Thymus (tissue), 11 donors: ENCODE measurements around the gene POLRMT. TPM values are rescaled to one million over a fixed set of nuclear protein-coding genes. Genes with fewer than 3 reads are reported as not detected.

Source experiments
- DNase-seq, 9 donors: peaks; one replicate each; pipeline ENCODE4 v3.0.0-alpha.2; 2013; ENCODE audit warnings: low spot score in 9 of 9, low read depth in 6 of 9, missing footprints in 1 of 9
- H3K27ac ChIP-seq, 2 donors: one replicate each; pipeline ENCODE4 v1.5.1; 2013; ENCODE audit warnings: control low read depth in 1 of 2, low read depth in 1 of 2, low read length in 1 of 2, mild to moderate bottlenecking in 1 of 2, moderate library complexity in 1 of 2
- H3K27me3 ChIP-seq, 2 donors: one replicate each; pipeline ENCODE4 v1.5.1; 2013; ENCODE audit warnings: low read length in 1 of 2; ENCODE audit not compliant: control insufficient read depth in 2 of 2, insufficient read depth in 1 of 2
- H3K36me3 ChIP-seq, 2 donors: one replicate each; pipeline ENCODE4 v1.5.1; 2013; ENCODE audit warnings: low read length in 1 of 2, mild to moderate bottlenecking in 1 of 2, moderate library complexity in 1 of 2; ENCODE audit not compliant: control insufficient read depth in 2 of 2, insufficient read depth in 2 of 2
- H3K4me1 ChIP-seq, 2 donors: one replicate each; pipeline ENCODE4 v1.5.1; 2013; ENCODE audit warnings: low read length in 2 of 2; ENCODE audit not compliant: control insufficient read depth in 2 of 2, insufficient read depth in 2 of 2
- H3K4me3 ChIP-seq, 2 donors: one replicate each; pipeline ENCODE4 v1.5.1; 2013; ENCODE audit warnings: low read length in 2 of 2, control low read depth in 1 of 2, mild to moderate bottlenecking in 1 of 2
- H3K9me3 ChIP-seq, 2 donors: one replicate each; pipeline ENCODE4 v1.5.1; 2013; ENCODE audit warnings: low read length in 1 of 2, mild to moderate bottlenecking in 1 of 2; ENCODE audit not compliant: control insufficient read depth in 2 of 2, insufficient read depth in 1 of 2
- WGBS: extraction: QIAGEN DNeasy Blood & Tissue Kit; methylation state at CpG from one replicate; pipeline ENCODE4 v1.1.7; 2013; 5-methylcytosine and 5-hydroxymethylcytosine counted together
- polyA plus RNA-seq: library from polyadenylated mRNA; stranded (reverse); fragments of 200-250 nt; gene quantifications from one replicate; pipeline ENCODE4 v1.2.3, GENCODE V29; 2013
- total RNA-seq: library from RNA; stranded (reverse); fragments of 120-200 nt; gene quantifications from one replicate; pipeline ENCODE4 v1.2.4, GENCODE V29; 2013
- donor health status: healthy.

Gene POLRMT
- total and polyA plus RNA-seq, 2 donors, result 37.0 to 130 TPM

GRCh38 chr19:618247-618619, 15.1 kb downstream of the POLRMT start:
- WGBS, result 98% methylated on average over 19 of the region's 19 CpGs
- H3K4me1 ChIP-seq, result no peaks in the 10 kb centered on the region
- H3K36me3 ChIP-seq, result peaks cover 34 to 63% of the 10 kb centered on the region in 2 donors
- H3K4me3 ChIP-seq, result no peak overlapping the region
- H3K27ac ChIP-seq, result no peak overlapping the region
- H3K27me3 ChIP-seq, result peaks cover 13 to 17% of the 10 kb centered on the region in 2 donors
- H3K9me3 ChIP-seq, result peaks cover 0 to 3% of the 10 kb centered on the region in 2 donors
- no peak for DNase-seq

- Histone ChIP-seq H3K9me3 (peaks cover 0 to 3% of the 10 kb centered on the region in 2 donors), H3K4me3 (no peak overlapping the region), H3K27ac (no peak overlapping the region), H3K4me1 (peaks cover 0 to 3% of the 10 kb centered on the region in 2 donors), H3K36me3 (peaks cover 30 to 57% of the 10 kb centered on the region in 2 donors), H3K27me3 (peaks cover 13 to 17% of the 10 kb centered on the region in 2 donors)
- 97% methylated on average over 29 of the region's 29 CpGs for WGBS
- DNase-seq, result no peak
Observed at GRCh38 chr19:617551-618246, 15.6 kb downstream of the POLRMT start.

- H3K27me3 ChIP-seq, result peaks cover 13 to 17% of the 10 kb centered on the region in 2 donors
- peaks cover 28 to 50% of the 10 kb centered on the region in 2 donors for H3K36me3 ChIP-seq
- 94% methylated on average over 58 of the region's 58 CpGs for WGBS
- H3K4me3 ChIP-seq, result no peak overlapping the region
- DNase-seq, result no peak
- peaks cover 0 to 3% of the 10 kb centered on the region in 2 donors for H3K9me3 ChIP-seq
- peaks cover 0 to 3% of the 10 kb centered on the region in 2 donors for H3K4me1 ChIP-seq
- H3K27ac ChIP-seq, result no peak overlapping the region
Observed at GRCh38 chr19:616747-617526, 16.4 kb downstream of the POLRMT start.

- Histone ChIP-seq H3K27me3 (peaks cover 13 to 17% of the 10 kb centered on the region in 2 donors), H3K36me3 (peaks cover 24 to 42% of the 10 kb centered on the region in 2 donors), H3K4me1 (peaks cover 3 to 5% of the 10 kb centered on the region in 2 donors), H3K9me3 (peaks cover 0 to 3% of the 10 kb centered on the region in 2 donors), H3K4me3 (no peak overlapping the region), H3K27ac (no peak overlapping the region)
- 29% methylated on average over 97 of the region's 97 CpGs for WGBS
- no peak for DNase-seq
Observed at GRCh38 chr19:616062-616700, 17.2 kb downstream of the POLRMT start.

- 28% methylated on average over 33 of the region's 33 CpGs for WGBS
- peaks cover 0 to 3% of the 10 kb centered on the region in 2 donors for H3K9me3 ChIP-seq
- H3K27me3 ChIP-seq, result peaks cover 13 to 17% of the 10 kb centered on the region in 2 donors
- peaks cover 7 to 9% of the 10 kb centered on the region in 2 donors for H3K4me1 ChIP-seq
- no peak for DNase-seq
- no peak overlapping the region for H3K27ac ChIP-seq
- no peak overlapping the region for H3K4me3 ChIP-seq
- H3K36me3 ChIP-seq, result peaks cover 24 to 38% of the 10 kb centered on the region in 2 donors
Observed at GRCh38 chr19:615619-616018, 17.7 kb downstream of the POLRMT start.

GRCh38 chr19:613732-614567, 19.4 kb downstream of the POLRMT start:
- H3K4me1 ChIP-seq, result peaks cover 7 to 15% of the 10 kb centered on the region in 2 donors
- DNase-seq, result no peak
- 67% methylated on average over 54 of the region's 54 CpGs for WGBS
- no peak overlapping the region for H3K4me3 ChIP-seq
- peaks cover 13 to 17% of the 10 kb centered on the region in 2 donors for H3K27me3 ChIP-seq
- peaks cover 0 to 3% of the 10 kb centered on the region in 2 donors for H3K9me3 ChIP-seq
- H3K36me3 ChIP-seq, result peaks cover 10 to 22% of the 10 kb centered on the region in 2 donors
- no peak overlapping the region for H3K27ac ChIP-seq

- H3K36me3 ChIP-seq, result peaks cover 0 to 12% of the 10 kb centered on the region in 2 donors
- no peak overlapping the region for H3K4me3 ChIP-seq
- no peak for DNase-seq
- H3K27ac ChIP-seq, result no peak overlapping the region
- peaks cover 0 to 3% of the 10 kb centered on the region in 2 donors for H3K9me3 ChIP-seq
- peaks cover 7 to 15% of the 10 kb centered on the region in 2 donors for H3K4me1 ChIP-seq
- H3K27me3 ChIP-seq, result peaks cover 13 to 17% of the 10 kb centered on the region in 2 donors
- 79% methylated on average over 33 of the region's 33 CpGs for WGBS
Observed at GRCh38 chr19:612941-613340, 20.4 kb downstream of the POLRMT start.

GRCh38 chr19:611481-611868, 21.9 kb downstream of the POLRMT start:
- Histone ChIP-seq H3K36me3 (no peaks in the 10 kb centered on the region), H3K27ac (no peak overlapping the region), H3K4me3 (no peak overlapping the region), H3K27me3 (peaks cover 10 to 15% of the 10 kb centered on the region in 2 donors), H3K4me1 (peaks cover 7 to 15% of the 10 kb centered on the region in 2 donors), H3K9me3 (peaks cover 0 to 3% of the 10 kb centered on the region in 2 donors)
- WGBS, result 76% methylated on average over 13 of the region's 13 CpGs
- no peak for DNase-seq
